NCI-H1417 treated with DMSO at 0.1 percent for 48 hours (cell line): ENCODE measurements around the gene LANCL1.

Source experiments
- DNase-seq: peaks from one replicate; lab custom pipeline; 2025; lab: John Stamatoyannopoulos, UW

LANCL1 gene

DNA sequence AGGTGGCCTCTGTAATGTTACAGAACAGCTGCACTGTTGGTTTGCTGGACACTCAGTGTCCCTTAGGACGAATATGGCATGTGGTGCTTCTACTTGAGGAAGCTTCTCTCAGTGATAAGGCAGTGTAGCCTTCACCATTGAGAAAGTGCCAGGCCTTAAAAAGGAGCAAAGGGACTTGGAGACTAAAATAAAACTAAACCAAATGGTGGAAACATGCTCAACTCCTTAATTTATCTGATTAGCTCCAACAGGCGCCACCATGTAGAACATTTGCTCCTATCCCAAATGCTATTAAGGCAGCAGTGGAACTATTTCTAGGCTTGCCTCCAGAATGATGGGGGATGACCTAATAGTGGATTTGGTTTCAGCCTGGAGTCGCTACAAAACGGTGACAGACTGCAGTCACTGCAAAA lies 84.1 kb downstream of the LANCL1 start:
- no peak for DNase-seq

DNA sequence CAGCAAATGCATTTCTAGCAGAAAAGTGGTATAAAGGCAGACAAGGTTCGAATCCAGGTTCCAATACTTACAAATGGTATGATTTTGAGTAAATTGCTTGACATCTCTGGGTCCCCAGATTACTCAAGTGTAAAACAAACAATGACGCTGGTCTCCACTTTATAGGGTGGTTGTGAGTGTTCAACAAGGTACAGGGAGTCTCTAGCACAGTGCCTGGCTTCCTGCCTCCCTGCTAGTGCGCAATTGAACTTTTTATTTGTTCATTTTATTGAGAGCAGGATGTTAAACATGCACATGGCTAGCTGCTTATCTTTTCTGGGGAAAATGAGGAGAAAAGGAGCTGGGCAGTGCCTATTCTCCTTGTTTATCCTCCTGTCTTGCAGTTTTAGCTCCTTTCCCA lies 86.7 kb downstream of the LANCL1 start:
- DNase-seq = no peak

DNA sequence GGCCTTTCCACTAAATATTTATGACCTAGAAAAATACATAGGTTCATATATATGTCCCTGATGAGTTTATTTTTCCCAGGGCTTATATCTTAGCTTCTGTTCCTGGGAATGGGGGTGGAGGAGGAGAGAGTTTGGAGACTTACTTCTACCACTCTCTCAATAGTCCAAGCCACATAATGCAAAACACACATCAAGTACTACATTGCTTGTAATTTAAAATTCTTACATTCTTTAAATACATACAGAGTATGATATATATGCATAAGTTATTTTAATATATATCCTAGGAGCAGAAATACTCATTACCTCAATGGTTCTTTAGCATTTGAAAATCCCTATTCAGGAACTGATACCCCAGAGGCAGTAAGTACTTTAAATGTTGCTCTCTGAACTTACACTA lies 88.4 kb downstream of the LANCL1 start:
- no peak for DNase-seq

DNA sequence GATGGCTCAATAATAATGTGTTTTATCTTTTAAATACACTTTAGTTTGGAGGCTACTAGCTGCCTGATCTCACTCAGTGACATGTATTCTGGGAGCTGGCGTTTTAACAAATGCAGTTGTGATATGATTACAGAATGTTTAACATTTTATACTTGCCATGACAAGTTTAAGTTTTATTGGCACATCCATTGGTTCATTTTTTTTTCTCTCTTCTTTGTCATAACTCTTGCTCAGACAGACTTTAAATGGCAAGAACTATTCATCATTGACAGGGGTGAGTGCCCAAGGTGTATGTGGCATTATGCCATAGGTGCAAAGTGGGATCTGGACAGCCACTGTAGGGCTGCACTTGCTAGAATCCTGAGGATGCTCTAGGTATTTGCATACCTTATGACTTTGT lies 89.5 kb downstream of the LANCL1 start:
- no peak for DNase-seq
